ENCODE data around the gene OLFM2.

Gene OLFM2

GRCh38 chr19:9968820-9969687, 32.7 kb upstream of the OLFM2 start:
- DNase-seq (ENCODE audit: low read depth): no peak
- H3K4me3 ChIP-seq (replicated peaks; ENCODE audit: low read depth, low read length): no peak overlapping the region
- TF ChIP-seq, protein P1, sequence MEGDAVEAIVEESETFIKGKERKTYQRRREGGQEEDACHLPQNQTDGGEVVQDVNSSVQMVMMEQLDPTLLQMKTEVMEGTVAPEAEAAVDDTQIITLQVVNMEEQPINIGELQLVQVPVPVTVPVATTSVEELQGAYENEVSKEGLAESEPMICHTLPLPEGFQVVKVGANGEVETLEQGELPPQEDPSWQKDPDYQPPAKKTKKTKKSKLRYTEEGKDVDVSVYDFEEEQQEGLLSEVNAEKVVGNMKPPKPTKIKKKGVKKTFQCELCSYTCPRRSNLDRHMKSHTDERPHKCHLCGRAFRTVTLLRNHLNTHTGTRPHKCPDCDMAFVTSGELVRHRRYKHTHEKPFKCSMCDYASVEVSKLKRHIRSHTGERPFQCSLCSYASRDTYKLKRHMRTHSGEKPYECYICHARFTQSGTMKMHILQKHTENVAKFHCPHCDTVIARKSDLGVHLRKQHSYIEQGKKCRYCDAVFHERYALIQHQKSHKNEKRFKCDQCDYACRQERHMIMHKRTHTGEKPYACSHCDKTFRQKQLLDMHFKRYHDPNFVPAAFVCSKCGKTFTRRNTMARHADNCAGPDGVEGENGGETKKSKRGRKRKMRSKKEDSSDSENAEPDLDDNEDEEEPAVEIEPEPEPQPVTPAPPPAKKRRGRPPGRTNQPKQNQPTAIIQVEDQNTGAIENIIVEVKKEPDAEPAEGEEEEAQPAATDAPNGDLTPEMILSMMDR (IDR thresholded peaks at IDR 0.05; ENCODE audit: low read length, missing control alignments): no peak

DNA sequence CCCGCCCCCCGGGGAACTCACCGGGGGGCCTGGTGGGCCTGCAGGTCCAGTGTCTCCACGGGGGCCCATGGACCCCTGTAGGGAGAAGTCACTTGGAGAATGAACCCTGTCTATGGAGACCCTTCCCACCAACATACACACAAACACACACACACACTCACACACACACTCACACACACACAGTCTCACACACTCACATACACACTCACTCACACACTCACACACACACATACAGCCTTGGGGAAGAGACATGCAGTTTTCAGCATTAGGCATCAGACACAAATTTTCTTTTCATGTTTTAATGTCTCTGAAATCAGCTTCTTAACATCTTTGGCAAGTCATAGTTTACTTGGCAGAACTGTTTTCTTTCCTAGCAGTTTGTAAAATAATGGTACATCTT, 31.0 kb upstream of the OLFM2 start:
- H3K4me3 ChIP-seq (replicated peaks; ENCODE audit: low read depth, low read length): no peak overlapping the region
- TF ChIP-seq, protein P1 (IDR thresholded peaks at IDR 0.05; ENCODE audit: low read length, missing control alignments): no peak
- DNase-seq (ENCODE audit: low read depth): peak; percentile 13

GRCh38 chr19:9966448-9966847, 30.1 kb upstream of the OLFM2 start:
- no peak overlapping the region for H3K4me3 ChIP-seq (replicated peaks; ENCODE audit: low read depth, low read length)
- DNase-seq (ENCODE audit: low read depth): no peak
- TF ChIP-seq, protein P1 (IDR thresholded peaks at IDR 0.05; ENCODE audit: low read length, missing control alignments): no peak

- no peak overlapping the region for H3K4me3 ChIP-seq (replicated peaks; ENCODE audit: low read depth, low read length)
- TF ChIP-seq, protein P1 (IDR thresholded peaks at IDR 0.05; ENCODE audit: low read length, missing control alignments): no peak
- DNase-seq (ENCODE audit: low read depth): no peak
Observed at GRCh38 chr19:9966024-9966423, 29.7 kb upstream of the OLFM2 start.

GRCh38 chr19:9962623-9963290, 26.4 kb upstream of the OLFM2 start:
- H3K4me3 ChIP-seq (replicated peaks; ENCODE audit: low read depth, low read length): no peak overlapping the region
- TF ChIP-seq, protein P1 (IDR thresholded peaks at IDR 0.05; ENCODE audit: low read length, missing control alignments): no peak
- no peak for DNase-seq (ENCODE audit: low read depth)

DNA sequence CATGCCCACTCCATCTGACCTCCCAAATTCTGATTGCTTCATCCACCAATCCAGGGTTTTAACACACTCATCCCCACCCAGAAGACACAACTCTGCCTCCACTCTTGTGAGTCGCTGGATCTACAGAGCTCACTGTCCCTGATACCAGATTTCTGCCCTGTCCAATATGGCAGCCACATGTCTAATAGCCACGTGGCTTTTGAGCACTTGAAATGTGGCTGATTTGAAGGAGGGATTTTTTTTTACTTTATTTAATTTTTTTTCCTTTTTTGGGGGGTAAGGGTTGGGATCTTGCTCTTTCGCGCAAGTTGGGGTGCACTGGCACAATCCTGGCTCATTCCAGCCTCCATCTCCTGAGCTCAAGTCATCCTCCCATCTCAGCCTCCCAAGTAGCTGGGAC, 24.8 kb upstream of the OLFM2 start:
- no peak overlapping the region for H3K4me3 ChIP-seq (replicated peaks; ENCODE audit: low read depth, low read length)
- TF ChIP-seq, protein P1 (IDR thresholded peaks at IDR 0.05; ENCODE audit: low read length, missing control alignments): no peak
- no peak for DNase-seq (ENCODE audit: low read depth)

All from fibroblast of pulmonary artery (primary cell).